NCI-H526 treated with DMSO at 0.1 percent for 48 hours (cell line): ENCODE measurements around the gene MS4A3.
A peak's percentile ranks its signal among the peaks of the same experiment; 100 is the strongest.
"Not testable (repeated sequence)": the region's sequence is repeated elsewhere in the genome, so short reads cannot be mapped to it uniquely, and the experiment has no call there.

Experiments used
- DNase-seq: peaks from one replicate; lab custom pipeline; 2025; lab: John Stamatoyannopoulos, UW

Gene MS4A3

GRCh38 chr11:60056349-60056969 is at the start of gene MS4A3:
MS4A3 (plus strand) TSS chr11:60056665; CDS start chr11:60061161, 4,496 bp downstream.
- DNase-seq: no peak

GRCh38 chr11:60016881-60017280 is 39.6 kb upstream of the MS4A3 start, which contains the start of gene OOSP4B:
OOSP4B (plus strand) TSS chr11:60017181.
- no peak for DNase-seq

GRCh38 chr11:60018058-60018457 is 38.4 kb upstream of the MS4A3 start:
- no peak for DNase-seq

GRCh38 chr11:60020376-60020775 is 36.1 kb upstream of the MS4A3 start:
- not testable (repeated sequence) for DNase-seq

GRCh38 chr11:60029015-60029632 is 27.3 kb upstream of the MS4A3 start:
- DNase-seq: no peak

GRCh38 chr11:60040109-60040508 is 16.4 kb upstream of the MS4A3 start, which contains the start of gene OOSP2:
OOSP2 (plus strand) TSS chr11:60040409; CDS start chr11:60040460, 51 bp downstream.
- no peak for DNase-seq

- DNase-seq: not testable (repeated sequence)
These were observed 6.0 kb upstream of the MS4A3 start for GRCh38 chr11:60050422-60050821.

- DNase-seq: not testable (repeated sequence)
These were observed 5.6 kb upstream of the MS4A3 start for GRCh38 chr11:60050839-60051238.

- no peak for DNase-seq
These were observed 2.6 kb downstream of the MS4A3 start for GRCh38 chr11:60059052-60059451.

- DNase-seq: no peak
These were observed 3.2 kb downstream of the MS4A3 start for GRCh38 chr11:60059521-60060240.

GRCh38 chr11:60064111-60064510 is 7.6 kb downstream of the MS4A3 start:
- no peak for DNase-seq

GRCh38 chr11:60065801-60066200 is 9.3 kb downstream of the MS4A3 start:
- DNase-seq: no peak

- DNase-seq: no peak
These were observed 13.0 kb downstream of the MS4A3 start for GRCh38 chr11:60069450-60069849.

GRCh38 chr11:60071644-60072043 is 15.2 kb downstream of the MS4A3 start:
- not testable (repeated sequence) for DNase-seq

- no peak for DNase-seq
These were observed 20.9 kb downstream of the MS4A3 start for GRCh38 chr11:60077216-60077817.

GRCh38 chr11:60077981-60078380 is 21.5 kb downstream of the MS4A3 start:
- DNase-seq: no peak

GRCh38 chr11:60078745-60079144 is 22.3 kb downstream of the MS4A3 start:
- peak; percentile 97 for DNase-seq

GRCh38 chr11:60080535-60080934 is 24.1 kb downstream of the MS4A3 start:
- no peak for DNase-seq

- peak; percentile 95 for DNase-seq
These were observed 28.3 kb downstream of the MS4A3 start for GRCh38 chr11:60084631-60085273.

- peak; percentile 47 for DNase-seq
These were observed 29.4 kb downstream of the MS4A3 start for GRCh38 chr11:60085909-60086308.

- DNase-seq: no peak
These were observed 30.8 kb downstream of the MS4A3 start for GRCh38 chr11:60087239-60087638.

- DNase-seq: no peak
These were observed 31.9 kb downstream of the MS4A3 start, which contains the start of gene MS4A2 for GRCh38 chr11:60088364-60088763. MS4A2 (plus strand) TSS chr11:60088664; CDS start chr11:60088766, 102 bp downstream.
